ENCODE data around the gene RIOK1.

GRCh38 chr6:7409740-7410139, 20.1 kb downstream of the RIOK1 start:
- TF ChIP-seq POLR2AphosphoS5 (IDR thresholded peaks at IDR 0.05; ENCODE audit: borderline replicate concordance, low read depth, low read length) (no peak), EZH2 (IDR thresholded peaks at IDR 0.05) (no peak), FOXP2 (optimal IDR thresholded peaks at IDR 0.05; ENCODE audit: control extremely low read depth, extremely low read length, insufficient read depth) (no peak)
